Osteoblast (primary cell): ENCODE results near the gene TLL2. TPM values are rescaled to one million over a fixed set of nuclear protein-coding genes. Genes with fewer than 3 reads are reported as not detected.

ENCODE experiments used
- DNase-seq: peaks from one replicate; pipeline ENCODE4 v3.0.0; 2011; ENCODE audit warnings: low spot score, mixed read lengths; ENCODE audit not compliant: insufficient read length; ENCODE audit errors: missing footprints
- H2AFZ ChIP-seq: 2 replicates; pipeline ENCODE4 v1.6.0; 2011; ENCODE audit warnings: mild to moderate bottlenecking, low read length
- H3K27ac ChIP-seq: 2 replicates; pipeline ENCODE4 v1.5.1; 2011; ENCODE audit warnings: mild to moderate bottlenecking, low read depth, low read length, moderate library complexity
- H3K27me3 ChIP-seq: 2 replicates; pipeline ENCODE4 v1.6.0; 2012; ENCODE audit warnings: mild to moderate bottlenecking, control low read depth, inconsistent platforms, low read length, moderate library complexity; ENCODE audit not compliant: insufficient read depth
- H3K36me3 ChIP-seq: 2 replicates; pipeline ENCODE4 v1.5.1; 2011; ENCODE audit warnings: mild to moderate bottlenecking, low read length, control low read depth, moderate library complexity; ENCODE audit not compliant: insufficient read depth
- H3K4me1 ChIP-seq: 2 replicates; pipeline ENCODE4 v1.5.1; 2011; ENCODE audit warnings: mild to moderate bottlenecking, low read length, control low read depth, moderate library complexity; ENCODE audit not compliant: insufficient read depth
- H3K4me2 ChIP-seq: 2 replicates; pipeline ENCODE4 v1.6.0; 2011; ENCODE audit warnings: mild to moderate bottlenecking, low read length; ENCODE audit not compliant: insufficient read depth
- H3K4me3 ChIP-seq: fragments of 200-600 bp; sonication (generic); 3 replicates; pipeline ENCODE4 v1.5.1; 2012; ENCODE audit warnings: mild to moderate bottlenecking, low read length, inconsistent platforms; ENCODE audit not compliant: insufficient read depth
- H3K79me2 ChIP-seq: 2 replicates; pipeline ENCODE4 v1.6.0; 2012; ENCODE audit warnings: mild to moderate bottlenecking, low read length, control low read depth, inconsistent platforms; ENCODE audit not compliant: insufficient read depth
- H3K9me3 ChIP-seq: 2 replicates; pipeline ENCODE4 v1.5.1; 2011; ENCODE audit warnings: low read depth, low read length, control low read depth
- H4K20me1 ChIP-seq: 2 replicates; pipeline ENCODE4 v1.6.0; 2012; ENCODE audit warnings: mild to moderate bottlenecking, low read length, control low read depth; ENCODE audit not compliant: insufficient read depth
- total RNA-seq: library from RNA; depleted of rRNA; stranded (reverse); fragments of >200 nt; gene quantifications from 2 replicates; pipeline ENCODE4 v1.2.3, GENCODE V29; 2012
- TF ChIP-seq, protein P1 (sequence below): IDR thresholded peaks from 2 replicates; pipeline ENCODE4 v1.5.1; 2011; ENCODE audit warnings: mild to moderate bottlenecking, low read depth, low read length, moderate library complexity; ENCODE audit errors: extremely low read depth

TLL2 gene
- total RNA-seq, 1 donor, result 0.36 TPM

GRCh38 chr10:96419351-96419750 lies 94.4 kb downstream of the TLL2 start:
- Histone ChIP-seq H2AFZ (no peak overlapping the region), H3K4me1 (no peaks in the 10 kb centered on the region), H3K36me3 (no peaks in the 10 kb centered on the region), H3K4me2 (no peak overlapping the region), H3K27me3 (no peaks in the 10 kb centered on the region), H3K79me2 (no peaks in the 10 kb centered on the region), H3K27ac (no peak overlapping the region), H3K9me3 (no peaks in the 10 kb centered on the region), H4K20me1 (no peaks in the 10 kb centered on the region), H3K4me3 (no peak overlapping the region)
- no peak for DNase-seq
- TF ChIP-seq, protein P1, sequence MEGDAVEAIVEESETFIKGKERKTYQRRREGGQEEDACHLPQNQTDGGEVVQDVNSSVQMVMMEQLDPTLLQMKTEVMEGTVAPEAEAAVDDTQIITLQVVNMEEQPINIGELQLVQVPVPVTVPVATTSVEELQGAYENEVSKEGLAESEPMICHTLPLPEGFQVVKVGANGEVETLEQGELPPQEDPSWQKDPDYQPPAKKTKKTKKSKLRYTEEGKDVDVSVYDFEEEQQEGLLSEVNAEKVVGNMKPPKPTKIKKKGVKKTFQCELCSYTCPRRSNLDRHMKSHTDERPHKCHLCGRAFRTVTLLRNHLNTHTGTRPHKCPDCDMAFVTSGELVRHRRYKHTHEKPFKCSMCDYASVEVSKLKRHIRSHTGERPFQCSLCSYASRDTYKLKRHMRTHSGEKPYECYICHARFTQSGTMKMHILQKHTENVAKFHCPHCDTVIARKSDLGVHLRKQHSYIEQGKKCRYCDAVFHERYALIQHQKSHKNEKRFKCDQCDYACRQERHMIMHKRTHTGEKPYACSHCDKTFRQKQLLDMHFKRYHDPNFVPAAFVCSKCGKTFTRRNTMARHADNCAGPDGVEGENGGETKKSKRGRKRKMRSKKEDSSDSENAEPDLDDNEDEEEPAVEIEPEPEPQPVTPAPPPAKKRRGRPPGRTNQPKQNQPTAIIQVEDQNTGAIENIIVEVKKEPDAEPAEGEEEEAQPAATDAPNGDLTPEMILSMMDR, result no peak

- H3K79me2 ChIP-seq, result no peaks in the 10 kb centered on the region
- no peaks in the 10 kb centered on the region for H3K36me3 ChIP-seq
- no peak for DNase-seq
- no peak overlapping the region for H3K4me3 ChIP-seq
- no peak overlapping the region for H3K27ac ChIP-seq
- H3K9me3 ChIP-seq, result no peaks in the 10 kb centered on the region
- H4K20me1 ChIP-seq, result no peaks in the 10 kb centered on the region
- H3K27me3 ChIP-seq, result no peaks in the 10 kb centered on the region
- H3K4me1 ChIP-seq, result no peaks in the 10 kb centered on the region
- no peak overlapping the region for H3K4me2 ChIP-seq
- H2AFZ ChIP-seq, result no peak overlapping the region
- TF ChIP-seq, protein P1, result no peak
These were observed 95.1 kb downstream of the TLL2 start for GRCh38 chr10:96418582-96418981.

GRCh38 chr10:96417441-96417840 lies 96.3 kb downstream of the TLL2 start:
- no peaks in the 10 kb centered on the region for H3K36me3 ChIP-seq
- no peak overlapping the region for H3K27ac ChIP-seq
- TF ChIP-seq, protein P1, result no peak
- H3K4me3 ChIP-seq, result no peak overlapping the region
- H3K4me2 ChIP-seq, result no peak overlapping the region
- no peak overlapping the region for H2AFZ ChIP-seq
- H3K4me1 ChIP-seq, result no peaks in the 10 kb centered on the region
- no peaks in the 10 kb centered on the region for H4K20me1 ChIP-seq
- H3K27me3 ChIP-seq, result peaks cover 8% of the 10 kb centered on the region
- DNase-seq, result no peak
- no peaks in the 10 kb centered on the region for H3K9me3 ChIP-seq
- H3K79me2 ChIP-seq, result no peaks in the 10 kb centered on the region

- Histone ChIP-seq H3K27me3 (peaks cover 8% of the 10 kb centered on the region), H3K4me2 (no peak overlapping the region), H4K20me1 (no peaks in the 10 kb centered on the region), H3K4me3 (no peak overlapping the region), H3K27ac (no peak overlapping the region), H3K4me1 (no peaks in the 10 kb centered on the region), H2AFZ (no peak overlapping the region), H3K36me3 (no peaks in the 10 kb centered on the region), H3K9me3 (no peaks in the 10 kb centered on the region), H3K79me2 (no peaks in the 10 kb centered on the region)
- no peak for DNase-seq
- TF ChIP-seq, protein P1, result no peak
These were observed 97.1 kb downstream of the TLL2 start for GRCh38 chr10:96416643-96417042.
